ENCODE measurements around the gene PLCB4. TPM values are rescaled to one million over a fixed set of nuclear protein-coding genes. Genes with fewer than 3 reads are reported as not detected.

Gene PLCB4
- total RNA-seq, 1 donor from 2014 or later: 21.2 TPM

DNA sequence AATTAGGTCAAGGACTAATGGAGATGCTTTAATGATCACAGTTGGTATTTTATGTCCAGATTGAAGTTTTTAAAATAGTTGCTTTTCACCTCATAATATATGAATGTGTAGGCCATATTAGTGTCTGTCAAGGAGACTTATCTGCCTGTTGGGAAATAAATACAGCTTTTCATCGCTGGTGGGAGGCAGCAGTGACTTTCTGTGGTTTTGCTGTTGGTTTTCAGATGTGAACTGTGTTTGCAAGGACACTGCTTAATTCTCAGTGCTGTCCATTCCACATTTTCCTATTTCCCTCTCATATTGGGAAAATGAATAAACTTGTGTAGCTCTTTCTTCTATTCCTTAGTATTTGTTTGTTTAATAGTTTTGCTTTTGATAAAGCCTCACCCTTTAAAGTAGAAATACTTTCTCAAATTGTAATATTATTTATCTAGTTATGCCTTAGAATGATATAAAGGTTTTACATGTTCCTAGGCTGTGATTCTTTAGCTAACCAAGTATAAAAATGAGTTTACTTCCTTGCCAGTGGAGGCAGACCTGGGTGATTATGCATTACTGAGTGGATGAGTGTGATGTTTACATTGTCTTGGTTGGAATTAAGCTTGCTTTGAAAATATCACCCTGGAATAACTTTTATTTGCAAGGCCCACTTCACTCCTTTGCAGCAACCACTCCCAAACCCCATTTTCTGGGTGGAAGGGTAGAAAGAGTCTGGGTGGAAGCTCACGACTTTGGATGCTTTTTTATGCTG is 3.3 kb downstream of the PLCB4 start:
- no peak for DNase-seq (ENCODE audit: extremely low spot score, unreplicated experiment)
- Mint-ChIP-seq H3K9me3 (no peaks in the 10 kb centered on the region), H3K36me3 (no peaks in the 10 kb centered on the region), H3K27me3 (peaks cover 4% of the 10 kb centered on the region), H3K27ac (no peak overlapping the region), H3K4me3 (peak overlapping the region; percentile 70), H3K4me1 (ENCODE audit: unreplicated experiment) (peaks cover 25% of the 10 kb centered on the region)
- TF ChIP-seq, protein P1, sequence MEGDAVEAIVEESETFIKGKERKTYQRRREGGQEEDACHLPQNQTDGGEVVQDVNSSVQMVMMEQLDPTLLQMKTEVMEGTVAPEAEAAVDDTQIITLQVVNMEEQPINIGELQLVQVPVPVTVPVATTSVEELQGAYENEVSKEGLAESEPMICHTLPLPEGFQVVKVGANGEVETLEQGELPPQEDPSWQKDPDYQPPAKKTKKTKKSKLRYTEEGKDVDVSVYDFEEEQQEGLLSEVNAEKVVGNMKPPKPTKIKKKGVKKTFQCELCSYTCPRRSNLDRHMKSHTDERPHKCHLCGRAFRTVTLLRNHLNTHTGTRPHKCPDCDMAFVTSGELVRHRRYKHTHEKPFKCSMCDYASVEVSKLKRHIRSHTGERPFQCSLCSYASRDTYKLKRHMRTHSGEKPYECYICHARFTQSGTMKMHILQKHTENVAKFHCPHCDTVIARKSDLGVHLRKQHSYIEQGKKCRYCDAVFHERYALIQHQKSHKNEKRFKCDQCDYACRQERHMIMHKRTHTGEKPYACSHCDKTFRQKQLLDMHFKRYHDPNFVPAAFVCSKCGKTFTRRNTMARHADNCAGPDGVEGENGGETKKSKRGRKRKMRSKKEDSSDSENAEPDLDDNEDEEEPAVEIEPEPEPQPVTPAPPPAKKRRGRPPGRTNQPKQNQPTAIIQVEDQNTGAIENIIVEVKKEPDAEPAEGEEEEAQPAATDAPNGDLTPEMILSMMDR (conservative IDR thresholded peaks at IDR 0.05): no peak

DNA sequence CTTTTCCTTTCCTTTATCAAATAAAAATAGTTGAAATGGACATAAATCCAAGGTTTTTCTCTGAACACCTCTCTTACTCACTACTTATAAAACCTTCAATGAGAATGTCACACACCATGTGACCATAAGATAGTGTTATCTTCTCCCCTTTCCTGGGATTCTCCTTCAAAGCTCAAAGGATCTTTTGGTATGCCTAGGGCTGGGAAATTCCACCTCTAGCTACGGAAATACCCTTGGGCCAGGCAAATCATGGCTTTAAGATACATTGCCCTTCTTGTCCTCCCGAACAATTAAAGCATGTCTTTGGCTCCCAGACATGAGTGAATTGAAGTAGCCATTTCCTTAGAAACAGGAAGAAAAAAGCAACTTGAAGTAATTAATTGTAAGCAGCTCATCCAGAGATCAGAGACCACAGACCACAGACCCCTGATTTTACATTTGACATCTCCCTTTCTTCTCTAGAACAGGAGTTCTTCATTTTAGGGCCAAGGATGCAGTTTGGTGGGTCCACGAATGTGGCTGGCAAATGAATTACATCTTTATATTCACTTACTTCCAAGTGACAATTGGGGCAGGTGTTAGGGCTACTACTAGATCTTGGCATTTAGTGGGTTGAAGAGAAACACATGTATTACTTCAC is 4.1 kb downstream of the PLCB4 start:
- Mint-ChIP-seq H3K4me3 (peak overlapping the region; percentile 59), H3K4me1 (ENCODE audit: unreplicated experiment) (peaks cover 25% of the 10 kb centered on the region), H3K9me3 (no peaks in the 10 kb centered on the region), H3K27ac (no peak overlapping the region), H3K36me3 (no peaks in the 10 kb centered on the region), H3K27me3 (peaks cover 4% of the 10 kb centered on the region)
- TF ChIP-seq, protein P1 (conservative IDR thresholded peaks at IDR 0.05): no peak
- no peak for DNase-seq (ENCODE audit: extremely low spot score, unreplicated experiment)

DNA sequence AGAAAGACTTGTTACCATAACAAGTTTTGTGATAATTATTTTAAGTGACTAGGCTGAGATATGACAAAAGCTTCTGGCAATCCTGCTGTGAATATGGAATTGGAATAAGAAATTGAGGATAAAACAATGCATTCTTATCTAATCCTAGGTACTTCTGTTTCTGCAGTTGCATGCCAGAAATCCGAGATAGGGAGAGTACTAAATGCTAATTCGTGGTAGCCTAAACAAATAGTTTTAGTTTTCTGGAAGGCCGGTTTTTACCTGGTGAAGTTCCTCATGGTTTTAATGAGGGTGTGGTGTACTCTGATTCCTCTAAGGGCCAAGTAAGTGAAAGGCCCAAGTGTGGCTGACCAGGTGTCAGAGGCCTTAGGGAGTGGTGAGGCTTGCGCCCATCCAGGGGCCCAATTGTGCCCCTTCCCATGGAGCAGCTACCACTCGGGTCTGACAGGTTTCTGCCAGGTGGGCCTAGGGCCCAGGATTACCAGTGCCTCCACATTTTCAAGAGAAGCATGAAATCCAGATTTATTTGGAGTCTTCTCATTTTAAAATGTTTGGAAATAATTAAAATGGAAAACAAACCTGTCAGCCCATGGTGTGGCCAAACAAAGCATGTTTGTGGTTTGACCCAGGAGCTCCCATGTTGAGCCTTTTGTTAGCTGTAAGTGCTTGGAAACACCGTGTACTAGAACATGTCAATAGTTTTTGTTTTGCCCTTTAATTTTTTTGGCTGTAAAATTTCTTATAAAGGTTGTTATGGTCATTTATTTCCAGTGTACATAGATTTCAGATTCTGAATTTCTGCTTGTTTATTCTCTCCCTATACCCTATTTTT is 6.6 kb downstream of the PLCB4 start:
- Mint-ChIP-seq H3K4me1 (ENCODE audit: unreplicated experiment) (peaks cover 25% of the 10 kb centered on the region), H3K27ac (no peak overlapping the region)

DNA sequence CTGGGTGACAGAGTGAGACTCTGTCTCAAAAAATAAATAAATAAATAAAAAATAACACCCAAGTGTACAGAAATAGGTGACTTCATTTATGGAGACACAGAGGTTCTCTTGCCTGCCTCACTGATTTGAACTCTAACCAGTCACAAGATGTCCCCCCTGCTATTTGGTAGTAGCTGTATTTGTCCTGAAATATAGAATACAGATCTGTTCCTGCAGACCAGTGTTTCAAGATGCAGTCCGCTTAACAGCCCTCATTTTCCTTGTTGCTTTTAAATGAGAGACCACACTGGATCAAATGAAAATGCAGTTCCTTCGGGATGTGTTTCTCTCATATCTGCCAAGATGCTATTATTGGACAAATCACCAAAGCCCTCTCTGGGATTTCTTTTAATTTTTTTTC is 7.6 kb downstream of the PLCB4 start:
- DNase-seq (ENCODE audit: extremely low spot score, unreplicated experiment): no peak
- H3K27me3 Mint-ChIP-seq: no peaks in the 10 kb centered on the region
- H3K27ac Mint-ChIP-seq: no peak overlapping the region
- H3K4me1 Mint-ChIP-seq (ENCODE audit: unreplicated experiment): peaks cover 30% of the 10 kb centered on the region
- no peaks in the 10 kb centered on the region for H3K9me3 Mint-ChIP-seq
- TF ChIP-seq, protein P1 (conservative IDR thresholded peaks at IDR 0.05): no peak
- H3K36me3 Mint-ChIP-seq: no peaks in the 10 kb centered on the region
- H3K4me3 Mint-ChIP-seq: no peak overlapping the region

More for the DNA sequence above, 6.6 kb downstream of the PLCB4 start:
- Mint-ChIP-seq H3K4me3 (no peak overlapping the region), H3K9me3 (no peaks in the 10 kb centered on the region), H3K27me3 (peaks cover 4% of the 10 kb centered on the region), H3K36me3 (no peaks in the 10 kb centered on the region)
- no peak for DNase-seq (ENCODE audit: extremely low spot score, unreplicated experiment)
- TF ChIP-seq, protein P1 (conservative IDR thresholded peaks at IDR 0.05): no peak

DNA sequence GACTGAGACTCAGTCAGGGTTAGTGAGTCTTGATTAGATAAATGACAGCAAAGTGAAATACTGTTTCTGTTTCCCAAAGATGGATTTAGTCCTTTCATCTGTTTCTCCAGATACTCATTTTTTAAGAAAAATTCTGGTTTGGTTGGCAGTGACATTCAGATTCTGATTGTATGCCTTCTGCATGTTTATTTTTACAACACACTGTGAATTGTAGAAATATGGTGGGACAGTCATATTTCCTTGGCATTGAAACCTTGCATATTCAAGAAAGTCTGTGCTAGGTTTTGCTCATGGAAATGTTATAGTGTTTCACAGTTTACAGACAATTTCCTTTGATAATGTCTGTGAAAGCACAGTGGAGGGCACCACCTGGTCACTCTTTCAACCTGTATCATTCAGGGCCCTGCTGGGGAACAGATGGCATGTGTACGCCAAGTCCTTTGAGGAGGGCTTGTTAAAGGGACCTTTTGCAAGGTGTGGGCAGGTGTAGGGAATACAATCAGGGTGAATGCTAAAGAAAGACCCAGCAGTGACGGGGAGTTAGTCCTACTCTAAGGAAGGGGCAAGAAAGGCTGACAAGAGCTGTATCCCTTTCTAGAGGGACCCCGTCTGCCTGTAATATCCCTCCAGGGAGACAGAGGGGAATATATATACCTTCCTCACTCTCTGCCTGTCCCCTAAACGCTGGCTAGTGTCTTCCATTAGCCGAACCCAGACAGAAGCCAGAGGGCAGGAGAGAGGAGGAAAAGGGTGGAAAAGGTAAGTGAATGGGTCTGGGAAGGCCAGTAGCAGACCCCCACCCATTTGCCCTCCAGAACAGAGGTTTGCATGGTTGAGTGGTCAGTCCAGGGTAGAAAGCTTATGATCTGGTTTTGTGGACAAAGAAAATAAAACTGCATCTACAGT is 10.2 kb downstream of the PLCB4 start:
- H3K36me3 Mint-ChIP-seq: no peaks in the 10 kb centered on the region
- TF ChIP-seq, protein P1 (conservative IDR thresholded peaks at IDR 0.05): no peak
- H3K27ac Mint-ChIP-seq: no peak overlapping the region

More for the DNA sequence above, 10.2 kb downstream of the PLCB4 start:
- Mint-ChIP-seq H3K9me3 (no peaks in the 10 kb centered on the region), H3K4me1 (ENCODE audit: unreplicated experiment) (peaks cover 29% of the 10 kb centered on the region), H3K4me3 (no peak overlapping the region), H3K27me3 (no peaks in the 10 kb centered on the region)
- no peak for DNase-seq (ENCODE audit: extremely low spot score, unreplicated experiment)

Measured in type B pancreatic cell (in vitro differentiated cells).